ENCODE data around the gene PALB2. TPM values are rescaled to one million over a fixed set of nuclear protein-coding genes. Genes with fewer than 3 reads are reported as not detected.

Gene PALB2
- total and polyA plus RNA-seq, 9 of the 15 experiments (the other 6 are each of a cell fraction or from before 2014, with no cell fraction given), result 7.0 to 25.8 (median 15.2) TPM

- peak; percentile 74 for TF ChIP-seq ATF3 (IDR thresholded peaks at IDR 0.05)
- no peak for TF ChIP-seq ATF3 (CRISPR knock-in tag; conservative IDR thresholded peaks at IDR 0.05)
- no peak for TF ChIP-seq TOE1 (IDR thresholded peaks at IDR 0.05; ENCODE audit: borderline replicate concordance)
- 0 out of 2 replicates have a peak, but pooled peaks have one; percentile 37 for TF ChIP-seq TOE1 (CRISPR knock-in tag; IDR thresholded peaks at IDR 0.05; ENCODE audit: borderline replicate concordance, low read depth)
- no peak for TF ChIP-seq FOXJ2 (tag; IDR thresholded peaks at IDR 0.05)
- TF ChIP-seq TAF1 (IDR thresholded peaks at IDR 0.05; ENCODE audit: control insufficient read depth, extremely low read depth, insufficient read depth, low read length, severe bottlenecking), result peak; percentile 71
- no peak for TF ChIP-seq WHSC1 (IDR thresholded peaks at IDR 0.05; ENCODE audit: low read length)
- no peak for TF ChIP-seq ZNF280B (CRISPR knock-in tag; IDR thresholded peaks at IDR 0.05)
- TF ChIP-seq SMARCE1 (IDR thresholded peaks at IDR 0.05), result peak; percentile 83
- peak; percentile 33; the same call in 1 of the 2 replicates for TF ChIP-seq MAFG (tag; conservative IDR thresholded peaks at IDR 0.05)
- 0 out of 2 replicates have a peak, but pooled peaks have one; percentile 70 for TF ChIP-seq NR1H2 (CRISPR knock-in tag; IDR thresholded peaks at IDR 0.05)
- no peak for TF ChIP-seq NFE2L1 (tag; IDR thresholded peaks at IDR 0.05; ENCODE audit: borderline replicate concordance, low read depth)
- TF ChIP-seq SPI1 (IDR thresholded peaks at IDR 0.05; ENCODE audit: borderline replicate concordance, low read depth, low read length), result peak; percentile 80
- TF ChIP-seq ZNF668 (CRISPR knock-in tag; IDR thresholded peaks at IDR 0.05), result no peak
- peak; percentile 55; the same call in 1 of the 2 replicates for TF ChIP-seq NR2C2 (CRISPR knock-in tag; IDR thresholded peaks at IDR 0.05)
- TF ChIP-seq NR2C2 (tag; IDR thresholded peaks at IDR 0.05), result no peak
- TF ChIP-seq KLF6 (CRISPR knock-in tag; IDR thresholded peaks at IDR 0.05; ENCODE audit: borderline replicate concordance), result no peak
- TF ChIP-seq LARP7 (IDR thresholded peaks at IDR 0.05), result 0 out of 2 replicates have a peak, but pooled peaks have one; percentile 44
- peak; percentile 34; the same call in 1 of the 2 replicates for TF ChIP-seq NFIC (IDR thresholded peaks at IDR 0.05)
- TF ChIP-seq ZC3H11A (IDR thresholded peaks at IDR 0.05; ENCODE audit: low read depth, low read length), result no peak
- TF ChIP-seq SMARCA4 (IDR thresholded peaks at IDR 0.05), result peak; percentile 76
- peak; percentile 31; the same call in 1 of the 2 replicates for TF ChIP-seq PHF8 (IDR thresholded peaks at IDR 0.05; ENCODE audit: borderline replicate concordance, low read length)
- TF ChIP-seq BRD9 (IDR thresholded peaks at IDR 0.05; ENCODE audit: low read depth, partially characterized antibody), result no peak
- peak; percentile 91 for TF ChIP-seq JUND (IDR thresholded peaks at IDR 0.05; ENCODE audit: borderline replicate concordance, low read depth, low read length)
- peak; percentile 76; the same call in 1 of the 3 replicates for TF ChIP-seq JUND (tag; IDR thresholded peaks at IDR 0.05; ENCODE audit: borderline replicate concordance, low read depth, low read length)
- TF ChIP-seq FOSL1 (tag; conservative IDR thresholded peaks at IDR 0.05), result peak; percentile 81
- TF ChIP-seq KAT8 (IDR thresholded peaks at IDR 0.05; ENCODE audit: low read depth), result no peak
- TF ChIP-seq FOXA1 (IDR thresholded peaks at IDR 0.05; ENCODE audit: borderline replicate concordance), result no peak
- TF ChIP-seq MYNN (IDR thresholded peaks at IDR 0.05), result 0 out of 2 replicates have a peak, but pooled peaks have one; percentile 30
- no peak for TF ChIP-seq MYNN (CRISPR knock-in tag; IDR thresholded peaks at IDR 0.05)
Measured at GRCh38 chr16:23679274-23679985, 38.3 kb upstream of the PALB2 start (continued).

Measured in K562 (cell line).